Fibroblast of upper back skin (primary cell): ENCODE measurements around the gene MCEE.
"Not testable (repeated sequence)": the region's sequence is repeated elsewhere in the genome, so short reads cannot be mapped to it uniquely, and the experiment has no call there.

Source experiments
- DNase-seq: peaks from one replicate; pipeline ENCODE4 v3.0.0-alpha.2; 2013

The MCEE gene

DNA sequence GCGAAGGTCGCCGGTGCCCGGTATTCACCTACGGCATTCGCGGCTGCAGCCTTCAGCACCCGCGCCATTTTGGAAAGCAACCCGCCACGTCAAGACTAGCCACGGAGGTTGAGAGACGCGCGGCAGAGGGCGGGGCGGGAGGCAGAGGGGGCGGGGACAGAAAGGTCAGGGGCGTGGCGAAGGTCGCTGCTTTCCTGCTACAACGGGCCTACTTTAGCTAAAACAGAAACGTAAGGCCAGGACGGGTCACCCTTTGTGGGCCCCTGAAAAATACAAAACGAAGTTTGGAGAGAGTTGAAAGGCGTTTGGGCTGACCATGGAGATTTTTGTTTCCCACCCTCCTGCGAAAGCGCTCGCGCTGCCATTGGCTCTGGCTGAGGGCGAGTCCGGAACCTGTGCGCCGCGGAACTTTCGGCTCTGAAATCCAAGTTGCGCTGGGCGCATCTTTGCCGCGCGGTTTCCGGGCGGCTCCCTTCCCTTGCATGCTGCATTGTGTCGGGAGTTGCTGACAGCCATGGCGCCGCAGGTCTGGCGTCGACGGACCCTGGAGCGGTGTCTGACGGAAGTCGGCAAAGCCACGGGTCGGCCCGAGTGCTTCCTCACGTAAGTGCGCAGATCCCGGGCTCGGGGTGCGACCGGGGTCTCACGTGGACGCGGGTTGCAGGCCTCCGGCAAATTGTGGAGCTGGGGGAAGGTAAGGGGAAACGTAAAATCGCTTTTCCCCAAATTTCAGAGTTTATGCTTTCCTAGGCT is at the start of gene MCEE, which contains the start of gene MPHOSPH10:
Gene MCEE, minus strand, starts transcription at position 78 of the 753 bp plus-strand sequence. Its CDS starts 10 bp downstream, at position 68.
Gene MPHOSPH10, plus strand, starts transcription at position 483 of the 753 bp plus-strand sequence. Its CDS starts 32 bp downstream, at position 515.
- DNase-seq = peak; percentile 89

DNA sequence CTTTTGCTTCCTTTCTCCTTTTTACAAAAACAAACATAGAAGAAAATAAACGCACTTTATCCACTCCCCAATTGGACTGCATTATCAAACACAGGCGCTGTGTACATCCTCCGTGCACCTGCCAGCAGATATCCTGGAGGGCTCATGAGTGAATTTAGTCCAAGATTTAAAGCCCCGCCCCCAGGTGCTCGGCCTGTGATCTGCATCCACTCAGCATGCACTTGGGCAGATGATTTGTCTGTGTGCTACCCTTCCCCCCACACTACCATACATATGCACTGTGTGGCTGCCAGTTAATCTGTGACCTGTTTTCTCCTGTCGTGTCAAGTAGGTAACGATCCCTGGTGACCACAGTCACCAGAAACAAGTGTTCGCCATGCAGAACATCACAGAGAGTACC is 48.8 kb upstream of the MCEE start:
- DNase-seq = not testable (repeated sequence)

DNA sequence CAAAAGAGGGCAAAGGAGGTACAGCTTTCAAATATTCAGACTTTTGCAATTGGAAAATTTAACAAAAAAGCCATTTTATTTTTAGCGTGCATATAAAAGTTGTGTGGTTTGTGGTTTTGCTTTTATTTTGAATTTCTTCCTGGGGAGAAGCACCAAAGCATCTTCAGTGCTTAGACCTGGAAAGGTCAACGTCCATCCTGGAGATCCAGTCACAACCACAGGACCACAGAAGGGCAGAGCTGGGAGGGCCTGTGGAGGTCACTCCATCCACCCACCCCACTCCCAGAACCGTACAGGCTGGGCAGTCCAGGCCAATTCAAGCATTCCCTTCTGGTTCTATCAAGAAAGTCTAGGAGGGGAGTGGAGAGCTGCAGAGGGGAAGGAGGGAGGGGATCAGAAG is 44.2 kb upstream of the MCEE start:
- DNase-seq = no peak

DNA sequence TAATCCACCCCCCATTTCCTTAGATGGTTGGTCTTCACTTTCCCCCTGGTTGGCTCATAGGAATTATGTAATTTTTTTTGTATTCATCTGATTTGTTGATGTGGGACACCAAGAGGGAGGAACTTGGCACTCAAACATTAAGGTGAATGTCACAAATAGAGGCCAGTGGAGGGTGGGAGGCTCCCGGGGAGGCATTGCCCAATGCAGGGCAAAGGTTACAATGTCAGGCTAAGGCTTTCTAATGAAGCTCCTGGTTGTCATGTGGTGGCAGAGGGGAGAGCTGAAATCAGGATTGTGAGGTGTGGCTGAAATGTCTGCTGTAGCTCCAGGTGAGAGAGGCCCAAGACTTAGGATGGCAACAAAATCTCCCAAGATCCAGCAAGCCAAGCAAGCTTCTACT is 43.1 kb upstream of the MCEE start:
- DNase-seq = no peak

DNA sequence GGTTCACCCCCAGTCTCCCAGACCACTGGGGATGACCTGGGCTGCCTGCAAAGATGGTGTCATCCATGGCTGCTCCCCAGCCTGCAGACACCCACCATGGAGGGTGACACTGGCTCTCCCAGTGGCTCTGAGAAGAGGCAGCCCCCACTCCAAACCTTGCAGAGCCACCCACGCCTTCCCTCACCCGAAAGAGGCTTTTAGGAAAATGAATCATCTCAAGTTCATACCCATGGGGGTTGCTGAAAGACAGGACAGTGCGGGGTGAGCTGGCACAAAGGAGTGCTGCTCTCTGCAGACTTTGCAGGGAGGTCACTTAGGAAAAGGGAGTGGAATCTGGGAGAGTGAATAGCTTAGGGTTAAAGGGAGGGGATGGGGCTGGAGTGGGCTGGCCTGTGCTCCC is 36.8 kb upstream of the MCEE start:
- DNase-seq = no peak

DNA sequence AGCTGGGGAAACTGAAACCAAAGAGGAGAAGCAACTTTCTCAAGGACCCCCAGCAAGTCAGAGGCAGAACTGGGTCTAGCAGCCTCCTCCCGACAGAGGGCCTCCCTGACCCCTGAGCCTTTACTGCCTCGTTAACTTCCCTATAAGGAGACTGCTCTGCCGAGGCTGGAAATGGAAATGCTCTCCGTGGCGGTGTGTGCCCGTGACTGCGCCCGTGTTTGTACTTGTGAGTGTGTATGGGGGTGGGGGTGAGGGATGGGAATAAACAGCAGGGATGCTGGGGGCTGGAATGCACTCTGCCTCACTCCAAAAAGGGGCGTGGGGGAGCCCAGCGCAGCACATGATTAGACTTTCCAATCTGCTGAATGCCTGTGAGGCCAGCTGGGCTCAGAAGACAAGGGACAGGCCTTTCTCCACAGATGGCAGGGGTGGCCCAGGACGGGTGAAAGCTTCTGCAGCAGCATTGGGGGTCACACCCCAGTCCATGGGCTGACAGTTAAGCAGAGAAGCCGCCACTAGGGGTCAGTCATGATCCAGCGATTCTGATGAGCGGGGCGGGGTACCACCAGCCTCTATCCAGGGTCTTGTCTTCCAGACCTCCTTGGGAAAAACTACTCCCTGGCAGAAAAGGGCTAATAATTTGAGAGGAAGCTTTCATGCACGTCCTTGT is 27.2 kb upstream of the MCEE start:
- peak; percentile 36 for DNase-seq

DNA sequence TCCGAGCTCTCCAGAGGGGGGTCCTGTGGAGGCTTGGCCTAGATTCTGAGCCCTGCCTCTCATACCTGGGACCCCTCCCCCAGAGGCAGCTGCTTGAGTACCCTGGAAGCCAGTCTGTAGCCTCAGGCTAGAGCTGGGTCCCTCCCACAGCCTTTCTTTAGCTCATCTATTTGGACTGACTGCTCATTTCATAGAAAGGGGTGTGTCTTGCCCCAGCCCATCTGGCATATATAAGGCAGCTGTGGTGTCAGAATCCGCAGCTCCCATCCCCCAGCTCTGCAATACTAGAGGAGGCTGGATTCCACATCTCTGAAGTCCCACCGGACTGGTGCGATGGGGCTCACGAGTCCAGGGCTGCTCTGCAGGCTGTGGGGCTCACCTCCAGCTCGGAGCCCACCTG is 26.5 kb upstream of the MCEE start:
- DNase-seq = peak; percentile 46

DNA sequence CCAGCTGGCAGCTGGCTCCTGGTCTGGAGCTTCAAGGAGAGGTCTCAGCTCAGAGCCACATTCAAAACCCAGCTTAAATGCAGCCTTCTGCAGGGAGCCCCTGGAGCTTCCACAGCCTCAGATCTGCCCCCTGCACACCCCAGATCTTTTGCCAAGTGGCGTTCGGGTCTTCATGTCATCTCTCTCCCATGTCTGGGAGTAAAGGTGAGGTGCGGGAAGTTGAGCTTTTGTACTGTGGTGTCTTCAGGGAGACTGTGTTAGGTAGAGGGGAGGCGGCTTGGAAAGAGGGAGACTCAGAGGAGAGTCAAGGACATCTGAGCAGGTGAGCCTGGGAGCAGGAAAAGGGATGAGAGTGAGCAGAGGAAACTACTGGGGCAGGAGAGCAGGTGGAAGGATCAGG is 25.8 kb upstream of the MCEE start:
- no peak for DNase-seq

DNA sequence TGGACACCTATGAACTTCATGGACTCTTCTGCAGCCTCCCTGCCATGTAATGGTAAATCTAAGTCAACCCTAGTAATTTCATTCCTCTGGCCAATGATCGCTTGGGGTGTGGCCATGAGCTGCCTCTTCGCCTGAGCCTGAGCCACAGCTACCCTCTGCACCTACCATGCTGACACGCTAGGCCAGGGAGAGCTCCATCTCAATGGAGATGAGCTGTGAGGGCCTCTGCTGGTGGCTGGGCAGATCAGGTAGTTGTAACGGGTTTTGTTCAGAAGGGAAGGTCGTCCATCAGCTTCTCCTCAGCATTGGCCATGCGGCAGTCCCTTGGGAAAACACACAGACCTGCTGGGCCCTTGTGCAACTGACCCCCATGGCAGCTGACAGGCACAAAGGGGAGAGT is 24.8 kb upstream of the MCEE start:
- no peak for DNase-seq

DNA sequence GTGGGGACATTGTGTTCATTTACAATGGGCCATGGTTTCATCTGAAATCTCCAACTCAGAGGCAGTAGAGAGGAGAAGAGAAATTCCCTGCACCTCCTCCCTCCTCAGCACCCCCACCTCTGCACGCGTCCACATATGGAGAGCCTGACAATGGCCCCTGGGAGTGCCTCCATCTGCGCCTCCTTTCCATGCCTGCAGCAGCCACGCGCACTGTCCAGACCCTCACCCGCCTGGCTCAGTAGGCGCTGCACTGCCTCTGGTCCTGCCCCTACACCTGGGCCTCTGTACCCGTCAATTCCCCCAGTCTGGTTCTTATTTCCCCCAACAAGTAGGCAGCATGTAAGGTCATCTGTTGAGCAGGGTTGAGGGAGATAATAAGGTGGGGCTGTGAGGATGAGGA is 24.2 kb upstream of the MCEE start:
- DNase-seq = no peak

DNA sequence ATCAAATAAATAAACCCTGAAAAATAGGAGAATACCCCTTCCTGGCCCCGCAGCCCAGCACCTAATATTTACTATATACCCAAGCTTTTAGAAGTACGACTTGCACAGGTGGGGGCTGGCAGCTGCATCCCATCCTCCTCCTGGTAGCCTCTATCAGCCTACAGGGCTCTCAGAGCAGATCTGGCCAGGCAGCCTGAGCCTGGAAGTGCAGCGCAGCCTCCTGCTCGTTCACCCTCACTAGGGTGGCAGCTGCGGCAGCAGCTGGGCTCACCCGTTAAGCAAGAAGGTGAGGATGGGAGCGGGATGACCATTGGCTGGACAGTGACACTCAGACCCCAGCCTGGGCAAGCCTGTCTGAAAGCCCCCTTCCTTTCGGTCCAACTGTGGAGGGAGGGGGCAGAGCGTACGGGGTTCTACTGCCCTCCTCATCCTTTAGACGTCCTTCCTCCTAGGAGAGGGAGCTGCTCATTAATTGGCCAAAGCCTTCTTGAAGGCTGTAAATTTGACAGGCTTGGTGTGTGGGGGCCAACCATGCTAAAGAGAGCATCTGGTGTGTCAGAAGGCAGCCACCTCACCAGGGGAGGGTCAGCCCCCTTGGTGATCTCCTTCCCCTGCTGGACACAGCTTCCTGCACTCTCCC is 23.7 kb upstream of the MCEE start:
- no peak for DNase-seq

DNA sequence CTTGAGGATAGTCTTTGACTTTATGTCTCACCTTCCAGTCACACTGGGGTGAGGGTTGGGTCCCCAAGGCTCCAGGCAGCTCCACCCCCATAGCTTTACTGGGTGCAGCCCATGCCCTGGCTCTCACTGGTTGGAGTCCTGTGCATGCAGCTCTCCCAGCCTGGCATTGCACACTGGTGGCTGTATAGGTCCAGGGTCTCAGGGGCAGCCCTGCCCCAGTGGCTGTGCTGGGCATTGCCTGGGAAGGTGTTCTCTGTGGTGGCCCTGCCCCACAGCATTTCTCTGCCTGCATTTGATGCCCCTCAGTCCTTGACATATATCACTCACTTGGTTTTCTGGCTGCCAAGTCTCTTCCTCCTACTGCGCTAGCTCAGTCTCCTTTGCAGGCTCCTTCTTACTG is 21.6 kb upstream of the MCEE start:
- DNase-seq = no peak

DNA sequence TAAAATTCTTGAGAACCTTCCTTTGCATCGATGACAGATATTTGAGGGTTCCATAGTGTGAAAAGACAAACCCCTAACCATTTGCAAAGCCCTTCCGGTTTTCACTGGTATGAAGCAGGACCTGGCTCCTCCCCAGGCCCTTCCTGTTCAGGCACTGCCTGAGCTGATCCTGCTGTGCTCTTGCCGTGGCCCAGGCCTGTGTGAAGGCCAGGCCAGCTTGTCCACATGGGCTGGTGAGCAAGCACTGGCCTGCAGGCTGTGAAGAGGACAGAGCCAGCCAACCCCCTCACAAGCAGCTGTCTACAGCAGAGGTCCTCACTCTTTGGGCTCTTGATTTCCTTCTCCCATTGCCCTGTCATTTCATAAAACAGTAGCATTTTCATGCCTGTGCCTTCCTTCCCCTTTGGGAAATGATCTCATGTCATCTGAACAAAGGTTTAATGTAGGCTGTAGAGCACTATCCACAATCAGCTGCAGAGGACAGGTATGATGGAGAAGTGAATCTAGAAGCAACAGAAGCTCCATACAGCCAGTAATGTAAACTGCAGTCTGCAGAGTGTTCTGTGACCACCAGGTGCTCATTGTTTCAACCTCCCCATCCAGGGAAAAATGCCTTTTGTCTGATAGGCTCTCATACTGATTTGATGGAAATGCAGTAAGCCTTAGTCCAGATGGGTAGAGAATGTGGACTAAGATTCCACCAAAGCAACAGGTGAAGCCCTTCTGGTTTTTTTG is 20.2 kb upstream of the MCEE start:
- DNase-seq = no peak

DNA sequence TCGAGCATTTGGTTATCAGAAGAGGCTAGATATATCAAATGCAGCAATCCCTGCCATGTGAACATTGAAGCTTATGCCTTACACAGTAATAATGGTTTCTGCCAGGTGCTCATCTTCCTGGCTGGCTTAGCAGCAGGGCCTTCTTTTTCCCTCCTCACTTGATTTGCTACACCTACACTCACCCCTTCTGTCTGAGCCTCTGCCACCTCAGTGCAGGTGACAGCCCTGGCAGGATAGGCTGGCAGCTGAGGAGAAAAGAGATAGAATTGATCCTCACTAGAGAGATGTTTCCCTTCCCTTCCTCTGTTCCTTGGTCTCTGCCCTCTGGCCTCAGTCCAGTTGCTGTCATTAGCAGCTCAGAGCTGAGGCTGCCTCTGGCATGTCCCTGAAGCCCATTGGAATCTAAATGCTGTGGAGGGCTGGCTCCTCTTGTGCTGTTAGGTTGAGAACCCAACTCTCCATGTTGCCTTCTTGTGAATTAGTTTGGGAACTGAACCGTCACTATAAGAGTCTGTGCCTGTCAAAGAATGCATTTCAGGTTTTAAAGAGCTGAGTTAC is 18.6 kb upstream of the MCEE start:
- no peak for DNase-seq

DNA sequence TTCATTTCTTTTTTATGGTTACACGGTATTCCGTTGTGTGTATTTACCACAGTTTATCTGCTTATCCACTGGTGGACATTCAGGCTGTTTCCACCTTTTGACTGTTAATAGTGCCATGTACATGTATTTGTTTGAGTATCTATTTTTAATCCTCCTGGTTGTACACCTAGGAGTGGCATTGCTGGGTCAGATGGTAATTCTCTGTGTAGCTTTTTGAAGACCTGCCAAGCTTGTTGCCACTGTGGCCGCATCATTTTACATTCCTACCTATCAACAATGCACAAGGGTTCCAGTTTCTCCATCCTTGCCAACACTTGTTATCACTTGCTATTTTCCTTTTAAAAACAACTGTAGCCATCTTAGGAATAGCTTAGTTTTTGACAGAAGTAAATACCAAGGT is 13.8 kb upstream of the MCEE start:
- no peak for DNase-seq

DNA sequence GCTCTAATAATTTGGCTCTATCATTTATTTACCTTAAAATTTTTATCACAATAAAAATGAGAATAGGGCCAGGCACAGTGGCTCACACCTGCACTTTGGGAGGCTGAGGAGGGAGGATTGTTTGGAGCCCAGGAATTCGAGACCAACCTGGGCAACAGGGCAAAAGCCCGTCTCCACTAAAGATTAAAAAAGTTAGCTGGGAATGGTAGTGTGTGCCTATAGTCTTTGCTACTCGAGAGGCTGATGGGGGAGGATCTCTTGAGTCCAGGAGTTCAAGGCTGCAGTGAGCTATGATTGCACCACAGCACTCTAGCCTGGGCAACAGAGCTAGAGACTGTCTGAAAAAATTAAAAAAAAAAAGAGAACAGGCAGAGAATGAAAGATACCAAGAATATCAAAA is 6.1 kb upstream of the MCEE start:
- no peak for DNase-seq

DNA sequence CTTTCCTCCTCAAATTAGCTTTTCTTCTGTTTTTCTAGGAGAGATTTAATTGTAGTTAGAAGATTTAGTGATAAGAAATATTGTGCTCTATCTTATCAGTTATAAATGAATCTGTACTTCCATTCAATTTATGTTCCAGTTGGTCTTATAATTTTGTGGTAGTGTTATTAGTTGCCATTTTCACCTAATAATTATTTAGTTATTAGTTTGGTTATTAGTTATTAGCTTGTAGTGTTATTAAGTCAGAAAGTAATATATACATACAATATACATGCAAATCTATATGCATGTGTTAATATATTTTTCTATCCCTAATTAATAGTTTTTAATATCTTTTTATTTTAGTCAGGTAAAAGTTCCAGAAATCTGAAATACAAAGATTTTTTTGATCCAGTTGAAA is 3.6 kb upstream of the MCEE start:
- no peak for DNase-seq

DNA sequence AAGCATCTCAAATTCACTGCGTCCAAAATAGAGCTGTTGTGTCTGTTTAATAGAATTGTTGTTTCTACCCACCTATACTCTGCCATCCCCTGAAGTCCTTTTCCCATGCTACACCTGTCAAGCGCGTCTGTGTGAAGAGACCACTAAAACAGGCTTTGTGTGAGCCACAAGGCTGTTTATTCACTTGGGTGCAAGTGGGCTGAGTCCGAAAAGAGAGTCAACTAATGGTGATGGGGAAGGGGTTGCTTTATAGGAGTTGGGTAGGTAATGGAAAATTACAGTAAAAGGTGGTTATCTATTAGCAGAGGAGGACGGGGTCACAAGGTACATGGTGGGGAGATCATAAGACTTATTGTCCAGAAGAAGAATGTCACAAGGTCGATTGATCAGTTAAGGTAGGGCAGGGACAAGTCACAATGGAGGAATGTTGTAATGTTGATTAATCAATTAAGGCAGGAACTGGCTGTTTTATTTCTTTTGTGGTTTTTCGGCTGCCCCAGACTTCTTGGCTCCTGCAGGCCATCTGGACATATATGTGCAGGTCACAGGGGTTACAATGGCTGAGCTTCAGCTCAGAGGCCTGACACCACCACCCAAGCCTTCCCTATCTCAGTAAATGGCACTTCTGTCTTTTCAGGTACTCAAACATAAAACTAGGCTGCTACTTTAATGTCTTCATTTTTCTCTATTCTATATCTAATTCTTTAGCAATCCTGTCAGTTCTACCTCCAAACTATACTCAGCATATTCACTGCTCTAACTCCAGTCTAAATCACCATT is 1.5 kb upstream of the MCEE start:
- not testable (repeated sequence) for DNase-seq

DNA sequence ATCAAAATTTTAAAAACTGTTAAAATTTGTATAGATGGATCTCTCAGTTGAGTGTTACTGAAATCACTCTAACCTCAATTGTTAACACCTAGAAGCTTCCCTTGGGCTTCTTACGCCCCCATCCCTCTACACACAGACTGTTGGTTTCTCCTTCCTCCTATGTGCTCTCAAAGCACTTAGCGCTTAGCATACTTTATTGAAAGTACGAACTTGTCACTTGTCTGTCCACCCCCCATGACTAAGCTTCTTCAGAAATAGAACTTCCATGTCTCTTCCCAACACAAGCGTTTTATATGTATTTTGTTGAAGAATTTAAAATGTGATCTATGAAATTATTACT is 846 bp upstream of the MCEE start:
- DNase-seq = peak; percentile 2

DNA sequence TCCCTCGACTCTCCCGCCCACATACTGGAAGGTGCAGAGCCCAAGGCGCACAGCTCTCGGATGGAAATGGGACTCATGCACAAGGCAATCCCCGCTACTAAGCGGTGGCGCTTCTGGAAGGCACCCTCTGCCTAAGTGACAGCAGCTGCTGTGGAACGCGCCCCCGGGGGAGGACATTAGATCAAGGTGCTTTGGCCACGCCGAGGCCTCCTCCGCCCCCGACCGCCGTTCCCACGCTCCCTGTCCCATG is 202 bp downstream of the MCEE start:
- DNase-seq = no peak

DNA sequence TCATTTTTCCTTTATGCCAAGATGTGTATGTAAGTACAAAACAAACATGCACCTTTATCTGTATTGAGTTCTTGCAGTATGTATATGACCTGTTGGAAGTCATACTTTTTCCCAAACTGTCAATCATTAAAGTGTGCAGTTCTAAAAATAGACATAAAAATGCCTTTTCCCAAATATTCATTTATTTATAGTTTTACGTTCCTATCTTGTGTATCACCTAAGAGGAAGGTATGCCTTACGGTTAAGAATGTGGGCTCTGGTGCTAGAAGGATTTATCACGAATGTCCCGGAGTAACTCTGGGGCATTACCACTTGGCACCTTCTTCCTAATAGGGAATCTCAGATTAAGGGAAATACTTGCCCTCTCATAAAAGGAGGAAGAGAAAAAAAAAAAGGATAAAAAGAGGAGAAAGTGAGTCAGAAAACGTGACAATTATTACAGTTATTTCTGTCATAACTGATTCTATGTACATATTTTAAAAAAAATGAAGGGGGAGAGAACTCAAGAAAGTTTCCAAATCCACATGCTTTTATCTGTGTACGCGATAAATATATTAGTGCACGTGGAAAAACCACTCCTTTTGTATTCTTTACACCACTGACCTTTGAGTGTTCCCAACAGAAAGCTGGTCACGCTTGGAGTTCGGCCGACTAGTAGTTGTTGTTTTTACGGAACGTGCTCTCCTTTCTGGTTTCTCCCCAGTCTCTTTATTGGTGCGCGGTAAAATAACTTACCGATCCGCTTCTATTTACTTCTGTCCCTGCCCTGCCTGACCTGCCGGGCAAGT is 721 bp downstream of the MCEE start:
- DNase-seq = peak; percentile 35

DNA sequence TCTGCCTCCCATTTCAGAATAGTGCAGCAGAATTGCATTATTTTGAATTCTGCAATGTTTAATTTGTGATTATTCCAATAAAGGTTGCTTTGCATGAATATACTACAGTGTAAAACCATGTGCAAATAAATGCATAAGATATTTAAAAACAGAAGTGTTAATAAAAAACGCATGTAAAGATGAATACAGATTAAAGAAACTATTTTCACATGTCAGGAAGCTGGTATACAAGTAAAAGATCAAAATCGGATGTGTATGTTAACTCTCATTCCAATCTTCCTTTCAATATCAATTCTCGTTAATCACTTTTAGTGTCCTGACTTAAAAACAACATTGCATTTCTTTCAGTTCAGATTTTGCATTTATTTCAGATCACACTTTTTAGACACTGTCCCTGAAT is 3.1 kb downstream of the MCEE start:
- no peak for DNase-seq
